HepG2 (cell line): ENCODE data around the gene CALY. TPM values are rescaled to one million over a fixed set of nuclear protein-coding genes. Genes with fewer than 3 reads are reported as not detected.
A peak's percentile ranks its signal among the peaks of the same experiment; 100 is the strongest.

Experiments
- CREM ChIP-seq, 2 experiments: sonication (generic) in 1 of 2; formaldehyde crosslinking in 1 of 2; IDR thresholded peaks; 2 replicates each; pipeline versions ENCODE4 v1.4.0 to v1.6.1; 2016 to 2020; ENCODE audit warnings: antibody characterized with exemption in 1 of 2, mild to moderate bottlenecking in 1 of 2, missing genetic modification reagents in 1 of 2
- FLYWCH1 ChIP-seq: sonication (generic); formaldehyde crosslinking; IDR thresholded peaks from 2 replicates; pipeline ENCODE4 v1.8.1; 2023; ENCODE audit warnings: mild to moderate bottlenecking, missing genetic modification reagents
- HNF4A ChIP-seq: sonication (generic); formaldehyde crosslinking; IDR thresholded peaks from 2 replicates; pipeline ENCODE4 v1.4.0; 2020; ENCODE audit warnings: missing genetic modification reagents
- JDP2 ChIP-seq: sonication (generic); formaldehyde crosslinking; IDR thresholded peaks from 2 replicates; pipeline ENCODE4 v1.8.1; 2022; ENCODE audit warnings: missing genetic modification reagents, borderline replicate concordance
- KLF11 ChIP-seq: IDR thresholded peaks from 2 replicates; pipeline ENCODE4 v1.6.1; 2016; ENCODE audit warnings: missing compliant biosample characterization
- MIER2 ChIP-seq: IDR thresholded peaks from 2 replicates; pipeline ENCODE4 v1.6.1; 2016; ENCODE audit warnings: missing biosample characterization, missing genetic modification reagents
- NFKB2 ChIP-seq: sonication (generic); formaldehyde crosslinking; IDR thresholded peaks from 2 replicates; pipeline ENCODE4 v1.4.0; 2020; ENCODE audit warnings: missing genetic modification reagents, borderline replicate concordance
- PRMT3 ChIP-seq: sonication (generic); formaldehyde crosslinking; IDR thresholded peaks from 2 replicates; pipeline ENCODE4 v1.8.1; 2022; ENCODE audit warnings: low read depth, mild to moderate bottlenecking, moderate library complexity, missing genetic modification reagents, borderline replicate concordance
- SOX13 ChIP-seq, 3 experiments: fragments of 450-650 bp in 1 of 3; sonication (generic) in 1 of 3; formaldehyde crosslinking in 1 of 3; IDR thresholded peaks in 2 of 3; conservative IDR thresholded peaks in 1 of 3; 2 replicates each; pipeline versions ENCODE4 v1.5.0 to v1.6.1; 2016 to 2020; ENCODE audit warnings: antibody characterized with exemption in 1 of 3, mild to moderate bottlenecking in 1 of 3, missing compliant biosample characterization in 1 of 3, missing genetic modification reagents in 1 of 3, moderate library complexity in 1 of 3
- ZFP41 ChIP-seq: sonication (generic); formaldehyde crosslinking; IDR thresholded peaks from 2 replicates; pipeline ENCODE4 v1.4.0; 2020; ENCODE audit warnings: mild to moderate bottlenecking, missing genetic modification reagents, borderline replicate concordance
- ZNF143 ChIP-seq: sonication (generic); formaldehyde crosslinking; IDR thresholded peaks from 2 replicates; pipeline ENCODE4 v1.4.0; 2020; ENCODE audit warnings: missing genetic modification reagents
- ZNF17 ChIP-seq: sonication (generic); formaldehyde crosslinking; IDR thresholded peaks from 2 replicates; pipeline ENCODE4 v1.5.0; 2020; ENCODE audit warnings: mild to moderate bottlenecking, missing genetic modification reagents
- ZNF431 ChIP-seq: sonication (generic); formaldehyde crosslinking; IDR thresholded peaks from 2 replicates; pipeline ENCODE4 v1.9.0; 2022; ENCODE audit warnings: missing genetic modification reagents, low read depth, mild to moderate bottlenecking, borderline replicate concordance
- ZNF468 ChIP-seq: sonication (generic); formaldehyde crosslinking; IDR thresholded peaks from 2 replicates; pipeline ENCODE4 v1.8.0; 2022; ENCODE audit warnings: mild to moderate bottlenecking, moderate library complexity, missing genetic modification reagents
- polyA plus RNA-seq, 8 experiments: library from polyadenylated mRNA; depleted of rRNA in 3 of 8; stranded (reverse) in 7 of 8; unstranded in 1 of 8; fragments of >200 nt; fragmentation: Illumina TruSeq in 4 of 8; extraction: Trizol in 4 of 8; gene quantifications; 2 replicates each; pipeline versions ENCODE4 v1.2.1 to v1.2.3, GENCODE V29; 2011 to 2016; ENCODE audit warnings: low read depth in 4 of 8, missing spikeins in 1 of 8, mixed read lengths in 1 of 8; ENCODE audit not compliant: insufficient read depth in 1 of 8
- total RNA-seq, 5 experiments: library from RNA; depleted of rRNA; stranded (reverse); fragments of >200 nt; fragmentation: Illumina TruSeq; extraction: Trizol; gene quantifications; 2 replicates each; pipeline ENCODE4 v1.2.3, GENCODE V29; 2016; ENCODE audit warnings: low read depth in 1 of 5
- TF ChIP-seq, protein P1 (sequence below): sonication (generic); formaldehyde crosslinking; IDR thresholded peaks from 2 replicates; pipeline ENCODE4 v1.4.0; 2020; ENCODE audit warnings: missing genetic modification reagents
- TF ChIP-seq, protein P2 (sequence below): sonication (generic); formaldehyde crosslinking; IDR thresholded peaks from 2 replicates; pipeline ENCODE4 v1.5.1; 2020; ENCODE audit warnings: mild to moderate bottlenecking, missing genetic modification reagents, moderate library complexity
- TF ChIP-seq, protein P3 (sequence below): sonication (generic); formaldehyde crosslinking; IDR thresholded peaks from 2 replicates; pipeline ENCODE4 v1.4.0; 2020; ENCODE audit warnings: mild to moderate bottlenecking, missing genetic modification reagents
- TF ChIP-seq, protein P4 (sequence below): sonication (generic); formaldehyde crosslinking; conservative IDR thresholded peaks from 2 replicates; pipeline ENCODE4 v1.8.1; 2023; ENCODE audit warnings: missing genetic modification reagents
- TF ChIP-seq, protein P5 (sequence below): sonication (generic); formaldehyde crosslinking; IDR thresholded peaks from 2 replicates; pipeline ENCODE4 v1.8.0; 2022; ENCODE audit warnings: low read depth, missing genetic modification reagents

The CALY gene
- total and polyA plus RNA-seq, 2 of the 13 experiments (the other 11 are each of a cell fraction or from before 2014, with no cell fraction given): 0.08 TPM; not detected in 1

DNA sequence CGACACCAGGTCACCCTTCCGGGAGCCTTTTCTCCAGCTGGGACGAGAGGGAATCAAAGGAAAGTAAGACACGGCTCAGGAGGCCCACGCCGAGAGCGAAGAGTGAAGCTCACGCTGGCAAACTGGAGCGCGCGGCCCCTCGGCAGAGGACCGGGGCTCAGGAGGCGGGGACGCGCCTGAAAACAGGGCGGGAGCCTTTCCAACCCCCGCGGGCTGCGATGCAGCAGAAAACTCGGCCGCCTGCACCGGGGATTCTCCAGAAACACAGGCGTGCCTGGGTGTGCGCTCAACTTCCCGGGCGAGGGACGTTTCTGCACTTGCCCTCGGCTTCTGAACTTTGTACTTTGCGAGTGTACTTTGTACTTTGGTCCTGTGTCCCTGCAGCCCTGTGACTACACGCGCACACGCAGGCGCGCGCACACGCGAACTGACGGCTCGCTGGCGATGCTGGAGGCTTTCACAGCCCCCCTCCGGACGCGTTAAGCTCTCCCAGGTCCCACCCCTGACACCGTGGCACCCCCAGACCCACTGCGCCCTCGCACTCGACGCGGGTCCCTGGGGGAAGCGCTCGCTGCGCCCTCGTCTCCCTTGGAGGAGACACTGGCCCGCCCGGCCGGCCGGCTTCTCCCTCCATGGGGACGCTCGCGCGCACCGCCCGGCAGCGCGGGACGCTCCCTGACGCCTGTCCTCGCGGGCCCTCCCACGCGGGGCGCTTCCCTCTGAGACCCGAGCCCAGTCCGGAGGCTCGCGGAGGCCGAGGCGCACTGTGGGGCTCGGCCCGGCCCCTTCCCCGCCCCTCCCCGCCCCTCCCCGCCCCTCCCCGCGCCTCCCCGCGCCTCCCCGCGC is 41.8 kb upstream of the CALY start (continued):
- TF ChIP-seq, protein P1, sequence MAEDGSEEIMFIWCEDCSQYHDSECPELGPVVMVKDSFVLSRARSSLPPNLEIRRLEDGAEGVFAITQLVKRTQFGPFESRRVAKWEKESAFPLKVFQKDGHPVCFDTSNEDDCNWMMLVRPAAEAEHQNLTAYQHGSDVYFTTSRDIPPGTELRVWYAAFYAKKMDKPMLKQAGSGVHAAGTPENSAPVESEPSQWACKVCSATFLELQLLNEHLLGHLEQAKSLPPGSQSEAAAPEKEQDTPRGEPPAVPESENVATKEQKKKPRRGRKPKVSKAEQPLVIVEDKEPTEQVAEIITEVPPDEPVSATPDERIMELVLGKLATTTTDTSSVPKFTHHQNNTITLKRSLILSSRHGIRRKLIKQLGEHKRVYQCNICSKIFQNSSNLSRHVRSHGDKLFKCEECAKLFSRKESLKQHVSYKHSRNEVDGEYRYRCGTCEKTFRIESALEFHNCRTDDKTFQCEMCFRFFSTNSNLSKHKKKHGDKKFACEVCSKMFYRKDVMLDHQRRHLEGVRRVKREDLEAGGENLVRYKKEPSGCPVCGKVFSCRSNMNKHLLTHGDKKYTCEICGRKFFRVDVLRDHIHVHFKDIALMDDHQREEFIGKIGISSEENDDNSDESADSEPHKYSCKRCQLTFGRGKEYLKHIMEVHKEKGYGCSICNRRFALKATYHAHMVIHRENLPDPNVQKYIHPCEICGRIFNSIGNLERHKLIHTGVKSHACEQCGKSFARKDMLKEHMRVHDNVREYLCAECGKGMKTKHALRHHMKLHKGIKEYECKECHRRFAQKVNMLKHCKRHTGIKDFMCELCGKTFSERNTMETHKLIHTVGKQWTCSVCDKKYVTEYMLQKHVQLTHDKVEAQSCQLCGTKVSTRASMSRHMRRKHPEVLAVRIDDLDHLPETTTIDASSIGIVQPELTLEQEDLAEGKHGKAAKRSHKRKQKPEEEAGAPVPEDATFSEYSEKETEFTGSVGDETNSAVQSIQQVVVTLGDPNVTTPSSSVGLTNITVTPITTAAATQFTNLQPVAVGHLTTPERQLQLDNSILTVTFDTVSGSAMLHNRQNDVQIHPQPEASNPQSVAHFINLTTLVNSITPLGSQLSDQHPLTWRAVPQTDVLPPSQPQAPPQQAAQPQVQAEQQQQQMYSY: peak; percentile 3; the same call in 1 of the 2 replicates
- TF ChIP-seq SOX13 (IDR thresholded peaks at IDR 0.05) (no peak), SOX13 (CRISPR knock-in tag; conservative IDR thresholded peaks at IDR 0.05 in 1 of 2, IDR thresholded peaks at IDR 0.05 in 1 of 2) (no peak), CREM (IDR thresholded peaks at IDR 0.05) (peak; percentile 47; the same call in 1 of the 2 replicates), CREM (CRISPR knock-in tag; IDR thresholded peaks at IDR 0.05) (no peak), ZNF17 (peak; percentile 78), JDP2 (no peak), PRMT3 (no peak), NFKB2 (CRISPR knock-in tag) (no peak), ZFP41 (no peak), HNF4A (CRISPR knock-in tag) (peak; percentile 100), ZNF468 (CRISPR knock-in tag) (no peak), MIER2 (CRISPR knock-in tag) (no peak), ZNF431 (no peak), KLF11 (CRISPR knock-in tag) (no peak), ZNF143 (CRISPR knock-in tag) (peak; percentile 22; the same call in 1 of the 2 replicates), FLYWCH1 (CRISPR knock-in tag) (peak; percentile 94)
- TF ChIP-seq, protein P2, sequence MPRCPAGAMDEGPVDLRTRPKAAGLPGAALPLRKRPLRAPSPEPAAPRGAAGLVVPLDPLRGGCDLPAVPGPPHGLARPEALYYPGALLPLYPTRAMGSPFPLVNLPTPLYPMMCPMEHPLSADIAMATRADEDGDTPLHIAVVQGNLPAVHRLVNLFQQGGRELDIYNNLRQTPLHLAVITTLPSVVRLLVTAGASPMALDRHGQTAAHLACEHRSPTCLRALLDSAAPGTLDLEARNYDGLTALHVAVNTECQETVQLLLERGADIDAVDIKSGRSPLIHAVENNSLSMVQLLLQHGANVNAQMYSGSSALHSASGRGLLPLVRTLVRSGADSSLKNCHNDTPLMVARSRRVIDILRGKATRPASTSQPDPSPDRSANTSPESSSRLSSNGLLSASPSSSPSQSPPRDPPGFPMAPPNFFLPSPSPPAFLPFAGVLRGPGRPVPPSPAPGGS (CRISPR knock-in tag): peak; percentile 74; the same call in 1 of the 2 replicates
- TF ChIP-seq, protein P3, sequence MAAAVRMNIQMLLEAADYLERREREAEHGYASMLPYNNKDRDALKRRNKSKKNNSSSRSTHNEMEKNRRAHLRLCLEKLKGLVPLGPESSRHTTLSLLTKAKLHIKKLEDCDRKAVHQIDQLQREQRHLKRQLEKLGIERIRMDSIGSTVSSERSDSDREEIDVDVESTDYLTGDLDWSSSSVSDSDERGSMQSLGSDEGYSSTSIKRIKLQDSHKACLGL (CRISPR knock-in tag): peak; percentile 13; the same call in 1 of the 2 replicates
- TF ChIP-seq, protein P4, sequence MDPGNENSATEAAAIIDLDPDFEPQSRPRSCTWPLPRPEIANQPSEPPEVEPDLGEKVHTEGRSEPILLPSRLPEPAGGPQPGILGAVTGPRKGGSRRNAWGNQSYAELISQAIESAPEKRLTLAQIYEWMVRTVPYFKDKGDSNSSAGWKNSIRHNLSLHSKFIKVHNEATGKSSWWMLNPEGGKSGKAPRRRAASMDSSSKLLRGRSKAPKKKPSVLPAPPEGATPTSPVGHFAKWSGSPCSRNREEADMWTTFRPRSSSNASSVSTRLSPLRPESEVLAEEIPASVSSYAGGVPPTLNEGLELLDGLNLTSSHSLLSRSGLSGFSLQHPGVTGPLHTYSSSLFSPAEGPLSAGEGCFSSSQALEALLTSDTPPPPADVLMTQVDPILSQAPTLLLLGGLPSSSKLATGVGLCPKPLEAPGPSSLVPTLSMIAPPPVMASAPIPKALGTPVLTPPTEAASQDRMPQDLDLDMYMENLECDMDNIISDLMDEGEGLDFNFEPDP (CRISPR knock-in tag): no peak
- TF ChIP-seq, protein P5, sequence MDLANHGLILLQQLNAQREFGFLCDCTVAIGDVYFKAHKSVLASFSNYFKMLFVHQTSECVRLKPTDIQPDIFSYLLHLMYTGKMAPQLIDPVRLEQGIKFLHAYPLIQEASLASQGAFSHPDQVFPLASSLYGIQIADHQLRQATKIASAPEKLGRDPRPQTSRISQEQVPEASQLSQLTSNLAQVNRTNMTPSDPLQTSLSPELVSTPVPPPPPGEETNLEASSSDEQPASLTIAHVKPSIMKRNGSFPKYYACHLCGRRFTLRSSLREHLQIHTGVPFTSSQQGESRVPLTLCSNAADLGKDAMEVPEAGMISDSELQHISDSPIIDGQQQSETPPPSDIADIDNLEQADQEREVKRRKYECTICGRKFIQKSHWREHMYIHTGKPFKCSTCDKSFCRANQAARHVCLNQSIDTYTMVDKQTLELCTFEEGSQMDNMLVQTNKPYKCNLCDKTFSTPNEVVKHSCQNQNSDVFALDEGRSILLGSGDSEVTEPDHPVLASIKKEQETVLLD (CRISPR knock-in tag): no peak
